GM12801 (cell line): Measurements from ENCODE around the gene CNN2.

Source experiments
- TF ChIP-seq, protein P1 (sequence below): IDR thresholded peaks from one replicate; pipeline ENCODE4 v1.5.1; 2011; ENCODE audit warnings: control low read depth; ENCODE audit not compliant: insufficient read length; ENCODE audit errors: extremely low read depth

The CNN2 gene

DNA sequence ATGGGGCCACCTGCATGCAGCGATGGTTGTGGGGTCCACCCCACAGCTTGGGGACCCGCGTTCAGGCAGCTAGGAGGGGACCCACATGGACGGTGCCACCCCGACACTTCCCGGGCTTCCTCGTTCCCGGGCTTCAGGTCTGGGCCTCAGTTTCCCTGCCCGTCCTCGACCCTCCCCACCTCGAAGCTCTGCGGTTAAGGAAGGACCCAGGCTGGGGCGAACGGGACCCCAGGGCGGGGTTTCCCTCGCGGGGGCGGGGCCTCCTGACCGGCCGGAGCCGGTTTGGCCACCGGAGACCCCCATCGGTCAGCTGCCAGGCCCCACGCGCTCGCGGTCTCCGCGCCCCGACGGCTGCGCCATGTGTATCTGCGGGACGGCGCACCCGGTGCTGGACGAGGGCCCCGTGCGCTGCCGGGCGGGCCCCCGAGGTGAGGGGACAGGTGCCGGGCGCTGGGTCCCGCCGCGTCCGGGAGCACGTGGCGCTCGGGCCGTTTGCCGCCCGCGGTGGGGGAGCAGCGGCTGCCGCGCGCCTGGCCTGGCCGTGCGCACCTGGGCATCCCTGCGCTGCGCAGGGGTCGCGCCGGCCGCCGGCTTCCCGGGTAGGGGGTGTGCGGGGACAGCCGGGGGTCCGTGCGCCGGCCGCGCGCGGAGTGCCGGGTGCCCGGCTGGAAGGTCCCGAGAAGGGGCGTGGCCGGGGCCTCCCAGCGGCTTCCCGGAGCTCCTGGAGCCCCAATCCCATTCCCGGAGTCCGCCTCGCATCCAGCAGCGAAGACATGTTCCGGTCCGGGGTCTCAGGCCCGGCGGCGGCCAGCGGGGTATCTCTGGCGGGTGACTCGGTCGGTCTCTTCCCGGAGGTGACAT is 44.8 kb downstream of the CNN2 start:
- TF ChIP-seq, protein P1, sequence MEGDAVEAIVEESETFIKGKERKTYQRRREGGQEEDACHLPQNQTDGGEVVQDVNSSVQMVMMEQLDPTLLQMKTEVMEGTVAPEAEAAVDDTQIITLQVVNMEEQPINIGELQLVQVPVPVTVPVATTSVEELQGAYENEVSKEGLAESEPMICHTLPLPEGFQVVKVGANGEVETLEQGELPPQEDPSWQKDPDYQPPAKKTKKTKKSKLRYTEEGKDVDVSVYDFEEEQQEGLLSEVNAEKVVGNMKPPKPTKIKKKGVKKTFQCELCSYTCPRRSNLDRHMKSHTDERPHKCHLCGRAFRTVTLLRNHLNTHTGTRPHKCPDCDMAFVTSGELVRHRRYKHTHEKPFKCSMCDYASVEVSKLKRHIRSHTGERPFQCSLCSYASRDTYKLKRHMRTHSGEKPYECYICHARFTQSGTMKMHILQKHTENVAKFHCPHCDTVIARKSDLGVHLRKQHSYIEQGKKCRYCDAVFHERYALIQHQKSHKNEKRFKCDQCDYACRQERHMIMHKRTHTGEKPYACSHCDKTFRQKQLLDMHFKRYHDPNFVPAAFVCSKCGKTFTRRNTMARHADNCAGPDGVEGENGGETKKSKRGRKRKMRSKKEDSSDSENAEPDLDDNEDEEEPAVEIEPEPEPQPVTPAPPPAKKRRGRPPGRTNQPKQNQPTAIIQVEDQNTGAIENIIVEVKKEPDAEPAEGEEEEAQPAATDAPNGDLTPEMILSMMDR = no peak

DNA sequence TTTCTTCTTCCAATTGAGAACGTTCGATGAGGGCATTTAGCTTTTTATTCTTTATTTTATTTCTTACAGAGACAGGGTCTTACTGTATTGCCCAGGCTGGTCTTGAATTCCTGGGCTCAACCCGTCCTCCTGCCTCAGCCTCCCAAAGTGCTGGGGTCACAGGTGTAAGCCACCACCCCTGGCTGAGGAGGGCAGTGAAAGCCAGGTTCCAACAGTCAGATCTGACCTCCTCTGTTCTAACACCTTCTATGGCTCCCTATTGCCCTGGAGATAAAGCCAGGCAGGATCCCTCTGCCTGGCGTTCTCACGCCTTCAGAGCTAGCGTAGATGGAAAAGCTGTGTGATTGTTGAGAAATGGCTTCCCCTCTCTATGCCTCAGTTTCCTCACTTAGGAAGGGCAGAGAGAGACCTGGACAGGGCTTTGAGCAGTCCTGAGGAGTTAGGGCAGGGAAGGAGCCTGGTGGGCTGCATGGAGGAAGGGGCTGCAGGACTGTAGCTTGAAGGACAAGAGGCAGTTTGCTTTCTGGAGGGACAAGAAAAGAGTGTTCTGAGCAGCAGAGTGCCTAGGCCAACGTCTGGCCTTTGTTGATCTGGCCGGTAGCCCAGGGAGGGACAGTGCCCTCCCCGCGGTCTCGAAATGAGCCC is 46.1 kb downstream of the CNN2 start:
- TF ChIP-seq, protein P1 = no peak

DNA sequence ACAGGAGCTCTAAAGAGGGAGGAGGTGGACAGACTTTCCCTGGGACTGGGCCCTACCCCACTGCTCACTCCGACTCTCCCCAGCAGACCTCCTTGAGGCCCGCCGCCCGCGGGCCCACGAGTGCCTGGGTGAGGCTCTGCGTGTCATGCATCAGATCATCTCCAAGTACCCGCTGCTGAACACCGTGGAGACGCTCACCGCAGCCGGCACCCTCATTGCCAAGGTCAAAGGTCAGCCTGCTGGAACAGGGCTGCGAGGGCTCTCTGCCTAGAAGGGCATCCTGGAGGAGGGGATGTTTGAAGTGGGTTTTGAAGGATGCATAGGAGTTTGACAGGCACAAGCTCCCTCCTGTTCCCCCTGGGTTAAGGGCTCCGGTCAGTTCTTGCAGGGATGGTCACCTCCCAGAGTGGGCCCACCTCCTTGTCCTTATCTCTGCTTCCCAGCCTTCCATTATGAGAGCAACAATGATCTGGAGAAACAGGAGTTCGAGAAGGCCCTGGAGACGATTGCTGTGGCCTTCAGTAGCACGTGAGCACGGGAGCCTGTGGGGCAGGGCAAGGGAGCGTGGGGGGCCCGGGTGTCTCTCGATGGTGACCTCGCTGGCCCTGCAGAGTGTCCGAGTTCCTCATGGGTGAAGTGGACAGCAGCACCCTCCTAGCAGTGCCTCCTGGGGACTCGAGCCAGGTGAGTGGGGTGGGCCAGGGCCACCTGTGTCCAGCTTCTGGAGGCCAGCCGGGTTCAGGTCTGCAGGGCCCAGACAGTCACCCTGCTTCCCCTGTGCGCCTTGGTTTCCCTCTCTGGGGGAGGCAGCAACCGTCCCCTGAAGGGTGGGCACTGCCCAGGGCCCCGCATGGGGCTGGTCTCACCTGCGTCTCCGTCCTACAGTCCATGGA is 46.9 kb downstream of the CNN2 start:
- TF ChIP-seq, protein P1 = no peak

DNA sequence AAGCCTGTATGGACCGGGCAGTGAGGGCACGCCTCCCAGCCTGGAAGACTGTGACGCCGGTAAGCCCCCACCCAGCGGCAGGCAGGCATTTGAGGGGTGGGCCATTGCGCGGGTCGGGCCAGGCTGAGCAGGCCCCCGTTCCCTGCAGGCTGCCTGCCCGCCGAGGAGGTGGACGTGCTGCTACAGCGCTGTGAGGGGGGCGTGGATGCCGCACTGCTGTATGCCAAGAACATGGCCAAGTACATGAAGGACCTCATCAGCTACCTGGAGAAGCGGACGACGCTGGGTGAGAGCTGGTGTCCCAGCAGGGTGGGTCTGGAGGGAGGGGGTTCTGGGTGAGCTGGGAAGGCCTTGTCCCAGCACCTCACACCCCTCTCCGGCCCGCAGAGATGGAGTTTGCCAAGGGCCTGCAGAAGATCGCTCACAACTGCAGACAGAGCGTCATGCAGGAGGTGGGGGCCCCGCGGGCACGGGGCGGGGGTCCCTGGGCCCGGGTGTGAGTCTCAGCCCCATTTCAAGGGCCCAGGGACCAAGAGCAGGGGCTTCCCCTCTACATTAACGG is 47.6 kb downstream of the CNN2 start:
- TF ChIP-seq, protein P1 = no peak

DNA sequence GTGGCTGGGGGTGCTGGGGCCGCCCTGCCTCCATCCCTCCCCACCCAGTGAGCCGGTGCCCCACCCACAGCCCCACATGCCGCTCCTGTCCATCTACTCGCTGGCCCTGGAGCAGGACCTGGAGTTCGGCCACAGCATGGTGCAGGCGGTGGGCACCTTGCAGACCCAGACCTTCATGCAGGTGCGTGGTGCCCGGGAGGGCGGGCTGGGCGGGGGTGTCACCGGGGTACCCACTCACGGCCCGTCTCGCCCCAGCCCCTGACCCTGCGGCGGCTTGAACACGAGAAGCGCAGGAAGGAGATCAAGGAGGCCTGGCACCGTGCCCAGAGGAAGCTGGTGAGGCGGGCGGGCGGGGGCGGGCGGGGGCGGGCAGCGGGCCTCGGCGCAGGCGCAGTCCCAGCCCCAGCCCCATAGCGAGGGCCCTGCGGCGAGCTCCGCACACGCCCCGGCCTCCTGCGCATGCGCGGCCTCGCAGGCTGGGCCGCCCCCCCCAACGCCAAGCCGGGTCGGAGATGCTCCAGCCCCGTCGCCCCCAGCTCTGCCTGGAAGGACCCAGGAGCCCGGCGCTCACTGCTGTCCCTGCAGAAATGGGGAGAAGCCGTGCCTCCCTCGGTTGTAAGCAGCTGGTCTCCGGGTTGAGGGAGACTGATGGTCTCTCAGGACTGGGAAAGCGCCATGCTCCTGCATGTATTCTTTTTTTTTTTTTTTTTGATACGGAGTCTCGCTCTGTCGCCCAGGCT is 48.3 kb downstream of the CNN2 start:
- TF ChIP-seq, protein P1 = no peak

DNA sequence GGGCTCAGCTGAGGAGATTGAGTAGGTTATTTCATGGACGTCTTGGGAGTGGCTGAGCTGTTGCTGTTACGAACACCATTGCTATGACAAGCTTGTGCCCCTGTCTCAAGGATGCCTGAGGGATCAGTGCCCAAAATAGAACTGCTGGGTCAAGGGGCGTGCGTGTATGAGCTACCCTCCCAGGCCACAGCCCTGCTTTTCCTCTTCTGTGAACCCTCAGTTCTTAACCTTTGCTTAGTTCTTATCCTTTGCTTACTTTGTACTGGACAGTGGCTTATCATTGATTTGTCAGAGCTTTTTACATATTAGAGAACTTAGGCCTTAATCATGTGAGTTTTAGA is 49.6 kb downstream of the CNN2 start:
- TF ChIP-seq, protein P1 = no peak

DNA sequence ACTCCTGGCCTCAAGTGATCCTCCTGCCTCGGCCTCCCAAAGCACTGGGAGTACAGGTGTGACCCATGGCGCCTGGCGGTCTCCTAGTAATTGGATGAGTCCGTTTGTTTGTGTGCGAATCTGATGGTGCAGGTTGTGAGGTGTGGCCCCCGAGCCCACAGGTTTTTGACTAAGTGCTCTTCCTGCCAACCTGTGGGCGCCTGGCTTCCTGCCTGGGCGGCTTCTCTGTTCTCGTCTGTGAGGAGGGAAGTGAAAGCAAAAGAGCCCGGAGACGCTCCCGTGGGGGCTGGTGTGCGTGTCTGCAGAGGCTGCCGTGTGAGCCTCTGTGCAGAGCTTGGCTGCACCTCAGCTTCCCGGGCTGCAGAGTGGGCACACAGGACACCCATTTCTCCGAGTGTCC is 50.5 kb downstream of the CNN2 start:
- TF ChIP-seq, protein P1 = no peak
